NCI-H510A treated with DMSO at 0.1 percent for 48 hours (cell line): ENCODE results near the gene CLVS2.
A peak's percentile ranks its signal among the peaks of the same experiment; 100 is the strongest.

Experiments
- DNase-seq: peaks from one replicate; lab custom pipeline; 2025; lab: John Stamatoyannopoulos, UW

The CLVS2 gene

GRCh38 chr6:123024976-123025375 lies 28.9 kb downstream of the CLVS2 start:
- DNase-seq = no peak

DNA sequence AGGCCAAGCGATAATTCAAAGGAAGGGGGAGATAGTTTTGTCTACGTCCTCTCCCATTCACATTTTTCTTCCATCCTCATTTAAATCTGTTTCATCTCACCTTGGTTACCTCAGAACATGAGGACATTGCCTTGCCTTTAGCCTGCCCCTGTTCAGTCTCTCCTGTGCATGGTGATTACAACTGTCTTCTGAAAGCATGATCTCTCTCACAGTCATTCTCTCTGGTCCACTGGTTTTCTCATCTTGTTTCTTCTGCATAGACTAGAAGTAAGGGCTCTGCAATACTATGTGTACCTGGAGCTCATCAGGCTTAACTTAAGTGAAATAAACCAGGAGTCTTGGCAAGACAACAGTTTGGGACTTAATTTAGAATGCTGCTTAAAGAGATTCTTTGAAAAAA lies 31.4 kb downstream of the CLVS2 start:
- DNase-seq = no peak

DNA sequence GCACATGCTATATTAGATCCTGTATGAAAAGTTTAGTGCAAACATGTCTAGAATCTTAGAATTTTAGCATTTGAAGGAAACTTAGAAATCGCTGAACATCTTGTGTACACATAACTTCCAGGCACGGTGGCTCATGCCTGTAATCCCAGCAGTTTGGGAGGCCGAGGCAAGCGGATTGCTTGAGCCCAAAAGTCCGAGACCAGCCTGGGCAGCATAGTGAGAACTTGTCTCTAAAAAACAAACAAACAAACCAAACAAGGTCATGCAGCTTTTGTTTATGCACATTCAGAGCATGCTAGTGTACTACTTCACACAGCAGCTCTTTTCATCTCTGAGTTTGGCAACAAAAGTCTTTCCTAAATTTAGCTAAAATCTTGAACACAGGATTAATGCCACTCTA lies 32.2 kb downstream of the CLVS2 start:
- no peak for DNase-seq

- no peak for DNase-seq
These were observed 34.2 kb downstream of the CLVS2 start for GRCh38 chr6:123030282-123030681.

DNA sequence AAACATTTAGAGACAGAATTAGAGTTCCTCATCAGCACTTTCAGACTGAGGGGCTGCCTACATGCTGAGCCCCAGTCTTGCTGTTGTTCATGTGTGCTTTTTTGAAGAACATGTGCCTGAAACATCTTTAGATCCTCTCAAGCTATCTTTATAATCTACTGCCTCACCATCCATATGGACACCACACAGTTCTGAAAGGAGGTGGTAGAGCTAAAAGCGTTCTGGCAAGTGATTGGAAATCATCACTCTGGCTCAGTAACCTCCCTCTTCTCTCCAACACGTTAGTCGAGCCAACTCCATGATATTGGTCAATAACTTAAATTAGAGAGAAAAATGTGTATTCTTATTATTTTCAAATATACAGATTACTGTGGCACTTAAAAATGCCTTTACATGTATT lies 40.6 kb downstream of the CLVS2 start:
- DNase-seq = no peak

DNA sequence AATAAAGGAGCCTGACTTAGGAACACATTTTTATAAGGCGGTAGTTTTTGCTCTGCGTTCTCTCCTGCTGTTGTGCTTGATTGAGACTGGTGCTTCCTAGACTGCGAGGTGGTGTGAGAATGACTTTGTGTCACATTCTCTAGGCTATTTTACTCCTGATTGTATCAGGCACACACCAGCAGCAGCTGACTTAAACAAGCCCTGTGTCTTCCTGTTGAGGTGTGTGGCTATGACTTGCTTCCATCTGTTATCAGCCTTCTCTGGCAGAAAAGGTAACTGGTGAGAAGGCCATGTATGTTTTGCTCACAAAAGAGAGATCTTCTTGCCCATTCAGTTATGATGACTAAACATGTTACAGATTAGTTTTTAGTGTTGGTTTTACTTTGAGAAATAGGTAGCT lies 43.4 kb downstream of the CLVS2 start:
- no peak for DNase-seq

GRCh38 chr6:123042401-123042800 lies 46.4 kb downstream of the CLVS2 start:
- DNase-seq = no peak

- DNase-seq = no peak
These were observed 48.4 kb downstream of the CLVS2 start for GRCh38 chr6:123044341-123044860.

- no peak for DNase-seq
These were observed 57.7 kb downstream of the CLVS2 start for GRCh38 chr6:123053602-123054225.

DNA sequence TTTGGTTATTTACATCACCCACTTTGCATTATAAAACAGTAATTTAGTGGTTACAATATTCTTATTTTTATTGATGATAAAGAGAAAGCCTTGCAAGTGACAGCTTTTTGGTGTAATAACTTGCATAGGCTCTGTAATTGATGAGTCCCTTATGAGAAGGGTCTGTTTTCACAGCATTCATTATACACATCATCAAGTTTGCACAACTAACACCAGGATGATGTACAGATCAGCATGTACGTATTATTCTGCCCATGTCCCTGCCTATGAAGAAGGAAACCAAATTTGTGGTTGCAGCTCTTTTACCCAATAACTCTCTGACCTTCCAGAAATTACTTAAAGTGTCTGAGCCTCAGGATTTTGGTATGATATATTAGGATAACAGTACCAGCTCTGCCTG lies 59.2 kb downstream of the CLVS2 start:
- no peak for DNase-seq

GRCh38 chr6:123062670-123063069 lies 66.6 kb downstream of the CLVS2 start:
- no peak for DNase-seq

DNA sequence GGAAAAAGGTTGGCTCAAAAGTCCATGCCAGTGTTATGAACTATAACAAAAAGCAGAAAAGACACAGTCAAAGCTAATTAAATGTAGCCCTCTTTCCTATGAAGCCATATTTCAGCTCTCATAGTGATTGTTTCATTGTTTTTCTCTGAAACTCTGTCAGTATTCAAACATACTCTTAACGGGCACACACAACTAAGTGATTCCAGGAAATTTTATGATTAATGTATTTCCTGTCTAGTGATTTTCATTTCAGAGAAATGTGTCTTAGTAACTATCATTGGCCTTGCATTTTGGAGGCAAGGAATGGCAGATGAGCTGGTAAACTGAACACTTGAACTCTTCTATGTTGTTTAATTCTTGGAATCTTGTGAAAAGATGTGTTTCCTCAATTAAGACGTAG lies 68.0 kb downstream of the CLVS2 start:
- DNase-seq = no peak

DNA sequence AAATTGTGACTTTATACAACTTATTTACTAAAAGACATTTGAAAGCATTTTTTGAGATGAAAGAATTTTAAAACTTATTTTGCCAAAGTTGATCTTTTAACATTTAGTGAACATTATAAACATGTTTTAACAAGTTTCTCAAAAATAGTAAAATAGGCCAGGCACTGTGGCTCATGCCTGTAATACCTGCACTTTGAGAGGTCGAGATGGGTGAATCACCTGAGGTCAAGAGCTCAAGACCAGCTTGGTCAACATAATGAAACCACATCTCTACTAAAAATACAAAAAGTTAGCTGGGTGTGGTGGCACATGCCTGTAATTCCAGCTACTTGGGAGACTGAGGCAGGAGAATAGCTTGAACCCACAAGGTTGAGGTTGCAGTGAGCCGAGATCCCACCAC lies 78.6 kb downstream of the CLVS2 start:
- DNase-seq = no peak

GRCh38 chr6:123085403-123085802 lies 89.4 kb downstream of the CLVS2 start:
- no peak for DNase-seq

GRCh38 chr6:123089226-123089625 lies 93.2 kb downstream of the CLVS2 start:
- peak; percentile 32 for DNase-seq

- no peak for DNase-seq
These were observed 95.3 kb downstream of the CLVS2 start for GRCh38 chr6:123091091-123091895.

DNA sequence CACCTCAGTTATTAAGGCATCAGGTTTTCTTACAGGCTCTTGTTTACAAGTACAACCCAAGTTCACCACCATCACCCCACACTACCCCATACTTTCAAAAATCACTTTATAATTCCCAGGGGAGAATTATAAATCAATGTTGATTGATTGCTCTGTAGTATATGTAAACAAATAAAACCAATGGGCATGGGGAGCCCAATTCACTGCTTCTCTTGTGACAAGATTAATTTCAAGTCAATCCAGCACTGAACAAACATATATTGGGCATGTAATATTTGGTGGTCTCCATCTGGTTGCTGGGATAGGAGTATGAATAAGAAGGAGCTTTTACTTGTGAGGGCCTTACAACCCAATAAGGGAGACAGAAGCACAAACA lies 95.8 kb downstream of the CLVS2 start:
- DNase-seq = no peak

DNA sequence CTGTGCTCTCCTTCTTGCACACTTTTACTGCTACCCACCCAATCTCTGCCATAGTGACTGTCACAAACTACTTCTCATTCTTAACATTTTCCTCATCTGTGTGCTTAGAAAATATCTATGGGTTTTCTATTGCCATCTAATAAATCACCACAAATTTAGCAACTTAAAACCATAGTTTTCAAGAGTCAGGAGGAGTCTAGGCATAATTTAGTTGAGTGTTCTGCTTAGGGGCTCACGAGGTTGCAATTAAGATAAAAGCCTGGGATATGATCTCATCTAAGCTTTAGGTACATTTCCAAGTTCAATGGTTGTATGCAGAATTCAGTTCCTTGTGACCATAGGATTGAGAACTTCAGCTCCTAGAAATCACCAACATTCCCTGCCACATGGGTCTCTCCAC lies 98.8 kb downstream of the CLVS2 start:
- no peak for DNase-seq

DNA sequence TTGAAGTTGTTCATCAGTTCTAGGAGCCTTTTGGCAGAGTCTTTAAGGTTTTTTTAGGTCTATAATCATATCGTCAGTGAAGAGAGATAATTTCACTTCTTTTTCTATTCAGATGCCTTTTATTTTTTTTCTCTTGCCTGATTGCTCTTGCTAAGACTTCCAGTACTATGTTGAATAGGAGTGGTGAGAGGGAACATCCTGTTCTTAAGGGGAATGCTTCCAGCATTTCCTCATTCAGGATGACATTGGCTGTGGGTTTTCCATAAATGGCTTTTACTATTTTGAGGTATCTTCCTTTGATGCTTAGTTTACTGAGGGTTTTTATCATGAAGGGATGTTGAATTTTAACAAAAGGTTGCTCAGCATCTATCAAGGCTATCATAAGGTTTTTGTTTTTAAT lies 109.5 kb downstream of the CLVS2 start:
- DNase-seq = no peak

DNA sequence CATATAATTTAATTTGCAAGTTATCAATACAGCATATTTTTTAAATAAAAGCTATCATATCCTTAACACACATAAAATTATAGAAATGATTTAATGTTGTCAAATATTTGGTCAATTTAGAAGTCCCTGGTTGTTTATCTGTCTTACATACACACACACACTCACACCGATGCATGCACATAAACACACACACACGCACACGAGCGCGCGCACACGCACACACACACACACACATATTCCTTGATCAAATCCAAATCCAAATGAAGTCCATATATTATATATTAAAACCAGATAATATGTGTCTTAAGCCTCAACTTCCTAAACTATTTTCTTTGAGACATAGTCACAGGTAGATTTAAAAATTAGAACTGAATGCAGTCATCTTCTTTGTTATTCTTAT lies 120.3 kb downstream of the CLVS2 start:
- no peak for DNase-seq

- DNase-seq = no peak
These were observed 121.3 kb downstream of the CLVS2 start for GRCh38 chr6:123117145-123117908.

- DNase-seq = peak; percentile 47
These were observed 122.8 kb downstream of the CLVS2 start for GRCh38 chr6:123118811-123119210.
